Smooth muscle cell (in vitro differentiated cells): ENCODE measurements around the gene KLF18. TPM values are rescaled to one million over a fixed set of nuclear protein-coding genes. Genes with fewer than 3 reads are reported as not detected.
"Not testable (repeated sequence)": the region's sequence is repeated elsewhere in the genome, so short reads cannot be mapped to it uniquely, and the experiment has no call there.

ENCODE experiments used
- DNase-seq: peaks from one replicate; lab custom pipeline; 2025; ENCODE audit not compliant: unreplicated experiment; lab: John Stamatoyannopoulos, UW
- H2AFZ ChIP-seq: fragments of 200-600 bp; sonication (generic); 2 replicates; pipeline ENCODE4 v1.6.0; 2016; ENCODE audit warnings: antibody characterized with exemption, low read depth, mild to moderate bottlenecking
- H3F3A ChIP-seq: fragments of 200-600 bp; sonication (generic); 2 replicates; pipeline ENCODE4 v1.6.0; 2017; ENCODE audit warnings: antibody characterized with exemption, low read depth
- H3K27ac ChIP-seq: fragments of 200-600 bp; sonication (generic); 2 replicates; pipeline ENCODE4 v1.5.1; 2016; ENCODE audit warnings: low read depth, mild to moderate bottlenecking
- H3K27me3 ChIP-seq: fragments of 200-600 bp; sonication (generic); 2 replicates; pipeline ENCODE4 v1.6.1; 2016; ENCODE audit warnings: low read depth, mild to moderate bottlenecking
- H3K36me3 ChIP-seq: fragments of 200-600 bp; sonication (generic); 2 replicates; pipeline ENCODE4 v1.5.1; 2016; ENCODE audit warnings: low read depth
- H3K4me1 ChIP-seq: fragments of 200-600 bp; sonication (generic); 2 replicates; pipeline ENCODE4 v1.5.1; 2016; ENCODE audit warnings: low read depth
- H3K4me2 ChIP-seq: fragments of 200-600 bp; sonication (generic); 2 replicates; pipeline ENCODE4 v1.6.0; 2016; ENCODE audit warnings: mild to moderate bottlenecking
- H3K4me3 ChIP-seq: fragments of 200-600 bp; sonication (generic); 2 replicates; pipeline ENCODE4 v1.5.1; 2016; ENCODE audit warnings: mild to moderate bottlenecking
- H3K79me2 ChIP-seq: fragments of 200-600 bp; sonication (generic); 2 replicates; pipeline ENCODE4 v1.6.0; 2016; ENCODE audit warnings: low read depth, mild to moderate bottlenecking
- H3K9ac ChIP-seq: fragments of 200-600 bp; sonication (generic); 2 replicates; pipeline ENCODE4 v1.6.0; 2016; ENCODE audit warnings: low read depth
- H3K9me3 ChIP-seq: fragments of 200-600 bp; sonication (generic); replicated peaks from 2 replicates; pipeline ENCODE4 v1.5.1; 2016; ENCODE audit warnings: low read depth
- H4K20me1 ChIP-seq: fragments of 200-600 bp; sonication (generic); 2 replicates; pipeline ENCODE4 v1.6.0; 2016; ENCODE audit warnings: low read depth
- CTCF ChIP-seq: fragments of 200-600 bp; sonication (generic); IDR thresholded peaks from 2 replicates; pipeline ENCODE4 v1.5.1; 2017; ENCODE audit warnings: borderline replicate concordance, mild to moderate bottlenecking, antibody characterized with exemption; ENCODE audit not compliant: insufficient read depth, poor library complexity, severe bottlenecking
- WGBS: methylation state at CpG from one replicate; pipeline ENCODE4 v1.1.7; 2016; ENCODE audit warnings: low lambda C conversion rate; 5-methylcytosine and 5-hydroxymethylcytosine counted together
- polyA plus RNA-seq: library from polyadenylated mRNA; unstranded; fragments of >200 nt; fragmentation: Nextera tagmentation; extraction: Ambion mirVana; gene quantifications from 2 replicates; pipeline ENCODE4 v1.2.1, GENCODE V29; 2016
- total RNA-seq: library from RNA; depleted of rRNA; stranded (reverse); fragments of >200 nt; gene quantifications from 2 replicates; pipeline ENCODE4 v1.2.3, GENCODE V29; 2014

Gene KLF18
- total and polyA plus RNA-seq, 2 experiments from 2014 or later, result not detected

- Histone ChIP-seq H3K27me3 (no peaks in the 10 kb centered on the region), H4K20me1 (no peaks in the 10 kb centered on the region), H3K9me3 (no peaks in the 10 kb centered on the region), H3K4me1 (no peaks in the 10 kb centered on the region), H2AFZ (no peak overlapping the region), H3K9ac (no peak overlapping the region), H3K4me2 (no peak overlapping the region), H3K27ac (no peak overlapping the region), H3K36me3 (no peaks in the 10 kb centered on the region), H3F3A (no peaks in the 10 kb centered on the region), H3K79me2 (no peaks in the 10 kb centered on the region), H3K4me3 (no peak overlapping the region)
- no peak for DNase-seq
- WGBS, result 86% methylated on average over 16 of the region's 16 CpGs
- no peak for TF ChIP-seq CTCF
Measured at GRCh38 chr1:44129616-44130500, 11.6 kb downstream of the KLF18 start.

- H2AFZ ChIP-seq, result no peak overlapping the region
- H3K27ac ChIP-seq, result no peak overlapping the region
- 87% methylated on average over 5 of the region's 5 CpGs for WGBS
- no peak for DNase-seq
- H3F3A ChIP-seq, result no peaks in the 10 kb centered on the region
- no peaks in the 10 kb centered on the region for H3K9me3 ChIP-seq
- H3K27me3 ChIP-seq, result no peaks in the 10 kb centered on the region
- H3K4me2 ChIP-seq, result no peak overlapping the region
- H3K79me2 ChIP-seq, result no peaks in the 10 kb centered on the region
- H3K4me3 ChIP-seq, result no peak overlapping the region
- no peaks in the 10 kb centered on the region for H3K4me1 ChIP-seq
- H3K36me3 ChIP-seq, result no peaks in the 10 kb centered on the region
- TF ChIP-seq CTCF, result no peak
- H4K20me1 ChIP-seq, result no peaks in the 10 kb centered on the region
- no peak overlapping the region for H3K9ac ChIP-seq
Measured at GRCh38 chr1:44120398-44120949, 21.0 kb downstream of the KLF18 start.

GRCh38 chr1:44119525-44119924 lies 21.9 kb downstream of the KLF18 start:
- no peaks in the 10 kb centered on the region for H3K9me3 ChIP-seq
- no peak overlapping the region for H3K27ac ChIP-seq
- no peaks in the 10 kb centered on the region for H3F3A ChIP-seq
- H2AFZ ChIP-seq, result no peak overlapping the region
- no peak for TF ChIP-seq CTCF
- H3K36me3 ChIP-seq, result no peaks in the 10 kb centered on the region
- H3K27me3 ChIP-seq, result no peaks in the 10 kb centered on the region
- no peak overlapping the region for H3K9ac ChIP-seq
- no peaks in the 10 kb centered on the region for H3K4me1 ChIP-seq
- H4K20me1 ChIP-seq, result no peaks in the 10 kb centered on the region
- no peak overlapping the region for H3K4me3 ChIP-seq
- no peaks in the 10 kb centered on the region for H3K79me2 ChIP-seq
- WGBS, result 87% methylated on average over 6 of the region's 6 CpGs
- no peak for DNase-seq
- H3K4me2 ChIP-seq, result no peak overlapping the region

- Histone ChIP-seq H3K27me3 (no peaks in the 10 kb centered on the region), H3F3A (no peaks in the 10 kb centered on the region), H2AFZ (no peak within 1 kb of the TSS), H4K20me1 (no peaks in the 10 kb centered on the region), H3K9me3 (no peaks in the 10 kb centered on the region), H3K4me2 (no peak within 1 kb of the TSS), H3K27ac (no peak within 1 kb of the TSS), H3K4me3 (no peak within 1 kb of the TSS), H3K4me1 (no peaks in the 10 kb centered on the region), H3K79me2 (no peaks in the 10 kb centered on the region), H3K36me3 (no peaks in the 10 kb centered on the region), H3K9ac (no peak within 1 kb of the TSS)
- no peak for DNase-seq
- WGBS, result 98% methylated on average over 18 of the region's 25 CpGs
- no peak for TF ChIP-seq CTCF
Measured at GRCh38 chr1:44118682-44119081, 22.7 kb downstream of the KLF18 start, which contains the start of gene KLF17. TSS of gene KLF17 (plus strand) at chr1:44118821. CDS start at chr1:44118908, 87 bp downstream.

- DNase-seq, result not testable (repeated sequence)
Measured at GRCh38 chr1:44117272-44117671, 24.2 kb downstream of the KLF18 start.

More at GRCh38 chr1:44117272-44117671, 24.2 kb downstream of the KLF18 start:
- not testable (repeated sequence) for H3K4me1 ChIP-seq, H3F3A ChIP-seq, H3K36me3 ChIP-seq, H2AFZ ChIP-seq, H3K9ac ChIP-seq, H3K4me2 ChIP-seq, H4K20me1 ChIP-seq, H3K79me2 ChIP-seq, H3K27ac ChIP-seq, H3K4me3 ChIP-seq, H3K27me3 ChIP-seq, H3K9me3 ChIP-seq
- 96% methylated on average over 10 of the region's 10 CpGs for WGBS
